Mucosa of descending colon (tissue), 3 donors: ENCODE results near the gene MYOZ2. TPM values are rescaled to one million over a fixed set of nuclear protein-coding genes. Genes with fewer than 3 reads are reported as not detected.
A peak's percentile ranks its signal among the peaks of the same experiment; 100 is the strongest.
"Not testable (repeated sequence)": the region's sequence is repeated elsewhere in the genome, so short reads cannot be mapped to it uniquely, and the experiment has no call there.

Source experiments
- ATAC-seq: fragments of 200-7000 bp; cut with Tn5 transposase; one replicate; pipeline ENCODE4 v1.9.1; 2020; ENCODE audit warnings: mild to moderate bottlenecking, moderate library complexity
- DNase-seq, 3 donors: peaks; one replicate each; pipeline ENCODE4 v3.0.0-alpha.2; 2020
- H3K36me3 ChIP-seq: fragments of 200-600 bp; one replicate; pipeline ENCODE4 v1.8.0; 2021; ENCODE audit warnings: low read depth, mild to moderate bottlenecking
- H3K4me1 ChIP-seq: fragments of 200-600 bp; one replicate; pipeline ENCODE4 v1.8.0; 2021; ENCODE audit warnings: low read depth, mild to moderate bottlenecking
- H3K4me3 ChIP-seq: fragments of 200-600 bp; one replicate; pipeline ENCODE4 v1.8.0; 2021; ENCODE audit warnings: mild to moderate bottlenecking
- H3K9me3 ChIP-seq: fragments of 200-600 bp; one replicate; pipeline ENCODE4 v1.8.0; 2021; ENCODE audit warnings: mild to moderate bottlenecking
- CTCF ChIP-seq: fragments of 200-600 bp; IDR thresholded peaks from one replicate; pipeline ENCODE4 v1.8.0; 2022; ENCODE audit warnings: antibody characterized with exemption, mild to moderate bottlenecking
- intact Hi-C, 2 donors: fragments of 100-400 bp; cut with DNase I in 1 of 2; cut with micrococcal nuclease in 1 of 2; formaldehyde crosslinking; loops; one replicate each; pipeline versions ENCODE4 v1.11.0 to v1.11.1; 2022; cut with DNase I, micrococcal nuclease
- total RNA-seq, 3 donors: library from RNA; stranded (reverse); fragmentation: NEBNext Ultra II Directional in 2 of 3; extraction: Animal tissue kit (Norgen Biotek cat#: 25700) in 2 of 3; gene quantifications; one replicate each; pipeline versions ENCODE4 v1.2.1 to v1.2.4, GENCODE V29; 2021 to 2023
- donor health status: DM: no; HTN: no; CAD: no; lungs with moderate emphysema.
- donor health status: DM: no; HTN: no; CAD: no.
- donor health status: DM: no; HTN: yes; CAD: no.

The MYOZ2 gene
- total RNA-seq, 3 donors from 2014 or later: 0.20 to 0.63 (median 0.29) TPM

- intact Hi-C loops: no loop called here
- ATAC-seq: no peak
- no peak for DNase-seq
- H3K36me3 ChIP-seq: no peaks in the 10 kb centered on the region
- H3K4me3 ChIP-seq: no peak overlapping the region
- no peaks in the 10 kb centered on the region for H3K4me1 ChIP-seq
- no peak for TF ChIP-seq CTCF
- no peaks in the 10 kb centered on the region for H3K9me3 ChIP-seq
These were observed 17.1 kb downstream of the MYOZ2 start for GRCh38 chr4:119152741-119153140.

- no peak for TF ChIP-seq CTCF
- Histone ChIP-seq H3K4me1 (no peaks in the 10 kb centered on the region), H3K4me3 (no peak overlapping the region), H3K9me3 (no peaks in the 10 kb centered on the region), H3K36me3 (no peaks in the 10 kb centered on the region)
- intact Hi-C loops: no loop called here
- DNase-seq (no peak), ATAC-seq (no peak)
These were observed 26.5 kb downstream of the MYOZ2 start for GRCh38 chr4:119162174-119162573.

- Histone ChIP-seq H3K36me3 (no peaks in the 10 kb centered on the region), H3K4me3 (no peak overlapping the region), H3K4me1 (no peaks in the 10 kb centered on the region), H3K9me3 (no peaks in the 10 kb centered on the region)
- intact Hi-C loops: no loop called here
- DNase-seq (no peak), ATAC-seq (no peak)
- no peak for TF ChIP-seq CTCF
These were observed 30.1 kb downstream of the MYOZ2 start for GRCh38 chr4:119165767-119166166.

- intact Hi-C loops: no loop called here
- no peaks in the 10 kb centered on the region for H3K36me3 ChIP-seq
- H3K4me1 ChIP-seq: no peaks in the 10 kb centered on the region
- no peaks in the 10 kb centered on the region for H3K9me3 ChIP-seq
- no peak for ATAC-seq
- TF ChIP-seq CTCF: no peak
- DNase-seq: no peak
- no peak overlapping the region for H3K4me3 ChIP-seq
These were observed 34.6 kb downstream of the MYOZ2 start for GRCh38 chr4:119170195-119170594.

- Histone ChIP-seq H3K36me3 (no peaks in the 10 kb centered on the region), H3K9me3 (no peaks in the 10 kb centered on the region), H3K4me1 (no peaks in the 10 kb centered on the region), H3K4me3 (no peak overlapping the region)
- DNase-seq (no peak), ATAC-seq (no peak)
- intact Hi-C loops: no loop called here
- no peak for TF ChIP-seq CTCF
These were observed 36.6 kb downstream of the MYOZ2 start for GRCh38 chr4:119172223-119172622.

GRCh38 chr4:119173729-119174361 is 38.2 kb downstream of the MYOZ2 start:
- H3K4me1 ChIP-seq, H3K36me3 ChIP-seq, ATAC-seq, intact Hi-C loops, H3K9me3 ChIP-seq, H3K4me3 ChIP-seq: not testable (repeated sequence)
- DNase-seq: peak in 1 of 3 donors; percentile 45
